Brain microvascular endothelial cell (primary cell): ENCODE measurements around the gene STK36.

Experiments used
- DNase-seq: peaks from one replicate; pipeline ENCODE4 v3.0.0-alpha.2; 2020
- H3K27ac ChIP-seq: fragments of 250-450 bp; sonication (Bioruptor Pico); 2 replicates; pipeline ENCODE4 v1.5.1; 2020; ENCODE audit warnings: mild to moderate bottlenecking, moderate library complexity
- H3K27me3 ChIP-seq: fragments of 250-450 bp; sonication (Bioruptor Pico); replicated peaks from 2 replicates; pipeline ENCODE4 v1.5.1; 2020; ENCODE audit warnings: mild to moderate bottlenecking
- H3K36me3 ChIP-seq: fragments of 250-450 bp; sonication (Bioruptor Pico); replicated peaks from 2 replicates; pipeline ENCODE4 v1.5.1; 2020; ENCODE audit warnings: mild to moderate bottlenecking
- H3K4me3 ChIP-seq: 2 replicates; pipeline ENCODE4 v1.5.1; 2011; ENCODE audit warnings: low read depth, mild to moderate bottlenecking, control low read depth, low read length, moderate library complexity
- CTCF ChIP-seq: IDR thresholded peaks from 2 replicates; pipeline ENCODE4 v1.5.1; 2011; ENCODE audit warnings: low read depth, mild to moderate bottlenecking, moderate library complexity, low read length, control low read depth, inconsistent platforms; ENCODE audit errors: missing control alignments
- in situ Hi-C: cut with HindIII; loops from 2 replicates; pipeline ENCODE4 v1.10.0; 2017; ENCODE audit warnings: low sequenced_read_pairs, low pct_ligation_motif_present

Gene STK36

GRCh38 chr2:218643751-218644310, 28.1 kb upstream of the STK36 start:
- Histone ChIP-seq H3K36me3 (peaks cover 77% of the 10 kb centered on the region), H3K4me3 (no peak overlapping the region), H3K27ac (no peak overlapping the region), H3K27me3 (no peaks in the 10 kb centered on the region)
- no peak for DNase-seq
- in situ Hi-C loops: no loop called here
- TF ChIP-seq CTCF: no peak

- Histone ChIP-seq H3K36me3 (peaks cover 81% of the 10 kb centered on the region), H3K4me3 (no peak overlapping the region), H3K27me3 (no peaks in the 10 kb centered on the region), H3K27ac (peak overlapping the region; percentile 53)
- TF ChIP-seq CTCF: peak; percentile 5
- no peak for DNase-seq
- in situ Hi-C loops: no loop called here
Measured at GRCh38 chr2:218644721-218645120, 27.2 kb upstream of the STK36 start.

DNA sequence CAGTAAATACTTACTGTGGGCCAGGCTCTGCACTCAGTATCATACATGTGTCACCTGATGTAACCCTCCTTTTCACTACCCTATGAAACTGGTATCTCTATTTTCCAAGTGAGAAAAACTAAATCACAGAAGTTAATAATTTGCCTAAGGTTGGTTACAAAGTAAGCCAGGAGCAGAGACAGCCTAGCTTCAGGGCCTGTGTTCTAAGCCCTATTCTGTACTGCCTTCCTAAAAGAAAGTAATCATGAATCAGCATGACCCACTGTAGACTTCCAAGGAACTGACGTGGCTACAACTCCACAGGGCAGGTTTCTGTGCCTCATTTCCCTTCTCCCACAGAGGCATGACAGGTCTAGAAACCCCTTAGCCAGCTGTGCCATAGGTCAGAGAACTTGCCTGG, 26.8 kb upstream of the STK36 start:
- Histone ChIP-seq H3K36me3 (peaks cover 80% of the 10 kb centered on the region), H3K27ac (peak overlapping the region; percentile 53), H3K4me3 (no peak overlapping the region), H3K27me3 (no peaks in the 10 kb centered on the region)
- peak; percentile 8 for DNase-seq
- in situ Hi-C loops: no loop called here
- TF ChIP-seq CTCF: no peak

DNA sequence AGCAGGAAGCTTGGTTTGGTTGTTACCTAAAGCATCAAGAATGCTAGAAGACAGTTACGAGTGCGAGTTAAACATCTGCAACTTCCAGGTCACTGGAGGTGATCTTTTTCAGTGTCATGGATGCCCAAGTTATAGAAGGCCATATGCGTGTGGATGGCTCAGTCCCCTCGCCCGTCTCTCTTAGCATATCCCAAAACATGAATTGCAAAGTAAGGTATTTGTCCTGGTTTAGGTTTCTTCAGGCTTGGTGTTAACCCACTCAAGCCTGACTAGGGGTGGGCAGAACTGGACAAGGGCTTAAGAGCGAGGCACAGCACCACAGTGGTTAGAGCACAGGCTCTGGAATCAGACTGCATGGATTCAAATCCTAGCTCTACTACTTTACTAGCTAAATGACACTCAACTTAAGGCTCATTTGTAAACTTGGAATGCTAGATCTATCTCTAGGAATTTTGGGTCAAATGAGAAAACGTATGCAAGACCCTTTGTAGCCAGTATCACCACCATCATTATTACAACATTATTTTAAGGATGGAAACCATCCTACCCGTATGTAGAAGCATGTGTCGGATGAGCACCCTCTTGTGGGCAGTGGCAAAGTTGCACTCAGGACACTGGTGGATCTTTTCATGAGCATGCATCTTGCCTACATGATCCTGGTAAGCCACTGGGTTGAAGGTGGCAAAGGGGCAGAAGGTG, 23.6 kb upstream of the STK36 start:
- Histone ChIP-seq H3K27ac (no peak overlapping the region), H3K36me3 (peaks cover 74% of the 10 kb centered on the region), H3K4me3 (no peak overlapping the region), H3K27me3 (no peaks in the 10 kb centered on the region)
- peak; percentile 72 for DNase-seq
- in situ Hi-C loops: no loop called here
- peak; percentile 89 for TF ChIP-seq CTCF

- H3K27me3 ChIP-seq: no peaks in the 10 kb centered on the region
- no peak overlapping the region for H3K27ac ChIP-seq
- in situ Hi-C loops: no loop called here
- peaks cover 79% of the 10 kb centered on the region for H3K36me3 ChIP-seq
- DNase-seq: no peak
- no peak overlapping the region for H3K4me3 ChIP-seq
- no peak for TF ChIP-seq CTCF
Measured at GRCh38 chr2:218648787-218649100, 23.1 kb upstream of the STK36 start.

- H3K36me3 ChIP-seq: peaks cover 37% of the 10 kb centered on the region
- DNase-seq: no peak
- TF ChIP-seq CTCF: no peak
- no peak overlapping the region for H3K27ac ChIP-seq
- H3K27me3 ChIP-seq: no peaks in the 10 kb centered on the region
- in situ Hi-C loops: no loop called here
- no peak overlapping the region for H3K4me3 ChIP-seq
Measured at GRCh38 chr2:218655751-218656150, 16.1 kb upstream of the STK36 start.
